Hematopoietic multipotent progenitor cell treated with erythropoietin and hydrocortisone succinate and interleukin-3 and kit ligand, for 4 days (in vitro differentiated cells): ENCODE data around the gene ZNF804B.
"Not testable (repeated sequence)": the region's sequence is repeated elsewhere in the genome, so short reads cannot be mapped to it uniquely, and the experiment has no call there.

ENCODE experiments used
- DNase-seq: peaks from one replicate; pipeline ENCODE4 v3.0.0-alpha.2; 2015

ZNF804B gene

DNA sequence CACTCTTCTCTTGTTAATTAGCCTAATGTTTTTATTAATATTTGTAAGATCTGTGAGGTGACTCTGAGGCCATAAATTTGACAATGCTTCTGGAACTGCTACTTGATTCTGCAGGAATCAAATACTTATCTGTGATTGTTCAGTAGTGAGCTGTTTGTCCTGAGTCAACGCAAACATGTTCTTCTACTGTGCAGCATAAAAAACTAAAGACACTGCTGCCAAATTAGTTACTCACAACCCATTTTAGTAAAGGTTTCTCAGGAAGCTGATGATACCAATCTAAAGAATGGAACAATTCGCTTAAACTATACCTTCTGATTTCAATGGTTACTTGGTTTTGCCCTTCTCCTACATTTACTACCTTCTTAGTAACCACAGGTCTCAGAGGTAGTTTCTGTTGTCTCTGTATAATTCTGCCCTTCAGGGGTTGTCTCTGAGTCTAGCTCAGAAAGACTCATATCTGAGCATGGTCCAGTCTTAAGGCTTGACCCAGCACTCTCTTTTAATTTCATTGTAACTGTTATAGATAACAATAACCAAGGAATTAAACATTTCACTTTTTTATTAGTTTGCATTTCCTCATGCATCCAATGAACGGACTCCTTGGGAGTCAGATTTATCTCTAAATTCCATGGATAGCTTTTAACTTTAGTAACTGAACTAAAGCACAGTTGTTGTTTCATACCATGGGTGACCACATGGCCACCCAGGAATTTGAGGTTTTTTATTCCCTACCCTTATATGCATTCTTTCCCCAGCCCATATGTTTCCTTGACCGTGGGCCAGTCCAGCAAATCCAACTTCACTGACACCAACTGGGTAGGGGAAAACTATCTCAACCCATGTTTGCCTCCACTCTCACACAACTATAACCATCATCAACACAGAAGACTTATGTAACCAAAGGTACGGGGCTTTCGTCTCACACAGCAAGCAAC lies 345.5 kb downstream of the ZNF804B start:
- DNase-seq = no peak

DNA sequence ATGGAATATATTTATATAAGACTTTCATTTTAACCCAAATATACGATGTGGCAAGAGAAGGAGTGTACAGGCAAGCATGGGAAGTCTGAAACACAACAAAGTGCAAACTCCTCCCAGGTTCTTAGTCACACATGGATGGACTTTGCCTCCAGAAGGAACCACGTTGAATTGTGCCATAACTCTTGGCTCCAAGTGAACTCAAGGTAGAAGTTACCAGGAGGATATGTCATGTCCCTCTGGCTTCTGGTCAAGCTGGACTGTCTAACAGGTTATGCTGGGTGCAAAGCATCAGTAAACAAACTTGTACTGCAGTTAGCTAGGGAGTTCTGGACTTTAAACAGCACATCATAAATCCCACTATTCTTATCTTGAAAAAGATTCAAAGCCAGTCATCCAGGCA lies 364.4 kb downstream of the ZNF804B start:
- DNase-seq = no peak

DNA sequence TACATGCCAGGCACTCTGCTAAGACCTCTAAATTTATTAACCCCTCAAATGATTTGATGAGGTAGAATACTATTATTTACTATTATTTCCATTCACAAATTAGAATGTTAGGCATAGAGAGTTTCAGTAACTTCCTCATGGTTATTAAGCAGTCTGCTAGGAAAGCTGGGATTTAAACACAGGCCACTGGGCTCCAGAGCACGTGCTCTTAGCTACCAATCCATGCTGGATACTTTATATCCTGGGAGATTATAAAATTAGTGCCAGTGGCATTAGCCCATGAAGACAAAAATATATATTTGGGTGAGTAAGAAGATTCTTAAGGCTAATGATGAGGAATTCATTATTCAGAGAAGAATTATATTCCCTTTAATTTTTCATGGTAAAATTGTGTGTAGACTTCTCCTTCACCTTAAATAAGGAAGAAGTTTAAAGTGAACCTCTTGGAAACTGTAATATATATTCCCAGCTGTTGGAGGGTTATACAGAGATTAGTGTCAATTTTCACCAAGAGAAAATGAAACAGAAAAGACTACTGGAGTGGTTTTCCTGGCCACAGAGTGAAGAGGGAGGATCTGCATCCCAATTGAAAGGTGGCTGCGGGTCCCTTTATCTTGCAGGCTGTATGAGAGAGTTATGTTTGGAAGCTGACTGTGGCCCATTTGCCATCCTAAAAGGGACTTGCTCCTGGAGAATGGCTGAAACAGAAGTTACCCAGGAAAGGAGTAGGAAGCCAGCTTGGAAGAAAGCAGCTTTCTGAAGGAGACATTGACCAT lies 370.3 kb downstream of the ZNF804B start:
- no peak for DNase-seq

DNA sequence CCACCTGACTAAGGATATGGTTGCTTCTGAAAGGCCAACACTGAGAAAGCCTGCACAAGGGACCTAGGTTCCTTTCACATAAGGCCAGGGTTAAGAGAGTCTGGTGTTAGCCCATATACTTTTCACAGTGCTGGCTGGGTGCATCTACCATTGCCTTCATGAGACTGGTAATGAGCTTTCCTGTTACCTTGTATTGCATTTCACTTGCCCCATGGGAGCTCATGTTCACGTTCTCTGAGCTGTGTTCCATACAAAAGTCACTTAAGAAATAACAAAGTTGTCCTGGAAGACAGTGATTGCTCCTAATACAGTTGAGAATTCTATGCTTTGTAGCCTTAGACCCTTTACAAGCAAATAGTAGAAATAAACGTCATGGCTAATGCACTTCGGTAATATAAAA lies 373.9 kb downstream of the ZNF804B start:
- DNase-seq = no peak

DNA sequence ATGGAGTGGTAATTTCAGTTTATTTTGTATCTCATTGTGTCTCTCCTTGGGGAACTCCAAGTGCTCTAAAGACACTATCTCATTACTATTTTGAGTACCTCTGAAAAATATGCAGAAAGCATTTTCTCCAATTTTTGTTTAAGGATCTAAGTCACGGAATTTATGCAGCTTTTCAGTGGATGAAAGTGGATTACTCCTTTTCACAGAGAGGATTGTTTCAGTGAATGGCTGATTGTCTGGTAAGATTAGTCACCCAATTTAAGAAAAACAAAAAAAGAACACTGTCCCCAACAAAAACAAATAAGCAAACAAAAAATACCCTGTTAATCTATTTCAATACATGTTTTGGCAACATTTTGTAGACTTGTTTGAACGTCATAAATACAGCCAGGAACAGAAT lies 374.3 kb downstream of the ZNF804B start:
- DNase-seq = no peak

DNA sequence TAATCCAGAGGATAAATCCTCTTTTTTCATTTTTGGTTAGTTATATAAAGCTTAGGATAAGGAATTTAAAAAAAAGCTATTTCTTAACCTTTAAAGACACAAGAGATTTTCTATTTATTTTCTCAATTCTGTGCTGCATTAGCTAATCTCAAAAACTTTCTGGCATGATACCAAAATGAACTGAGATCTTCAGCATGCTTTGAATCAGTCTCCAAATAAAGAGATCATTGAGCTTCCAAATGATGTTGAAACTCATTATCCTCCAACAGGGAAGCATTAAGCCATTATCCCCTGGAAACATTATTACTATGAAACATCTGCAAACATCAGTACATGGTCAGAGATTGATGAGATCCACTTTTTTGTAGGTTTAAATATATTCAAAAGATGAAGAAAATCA lies 386.3 kb downstream of the ZNF804B start:
- no peak for DNase-seq

DNA sequence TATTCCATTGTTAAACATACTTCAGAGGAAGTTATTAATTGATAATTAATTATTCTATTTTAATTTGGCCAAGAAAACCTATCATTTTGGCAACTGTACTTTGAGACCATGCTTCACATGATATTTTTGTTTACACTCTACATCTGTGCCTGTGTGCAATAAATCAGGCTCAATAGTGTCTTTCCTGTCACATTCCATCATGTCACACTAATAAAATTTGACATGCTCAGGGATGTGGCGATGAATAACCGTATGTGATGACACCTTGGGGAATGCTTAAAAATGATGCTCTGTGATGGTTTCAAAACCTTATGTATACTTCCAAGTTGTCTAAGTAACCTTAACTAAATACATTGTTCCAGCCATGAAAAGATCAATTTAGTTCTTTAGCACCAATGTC lies 400.6 kb downstream of the ZNF804B start:
- DNase-seq = no peak

DNA sequence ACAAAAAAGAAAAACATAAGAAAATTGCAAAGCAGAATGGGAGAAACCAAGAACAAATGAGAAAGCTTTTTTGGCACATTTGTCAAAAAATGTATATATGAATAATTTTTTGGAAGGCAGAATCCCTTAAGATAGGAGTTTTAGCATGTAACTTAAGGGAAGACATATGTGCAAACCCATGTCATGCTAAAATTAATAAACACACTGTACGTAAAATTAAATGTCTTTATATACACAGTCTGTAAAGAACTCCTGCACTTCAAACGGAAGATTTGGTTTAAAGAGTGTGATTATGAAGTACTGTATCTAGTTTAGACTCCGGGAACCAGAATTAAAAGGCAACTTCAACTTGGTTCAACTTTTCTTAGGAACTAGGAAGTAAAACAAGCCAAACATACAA lies 405.9 kb downstream of the ZNF804B start:
- DNase-seq = no peak

DNA sequence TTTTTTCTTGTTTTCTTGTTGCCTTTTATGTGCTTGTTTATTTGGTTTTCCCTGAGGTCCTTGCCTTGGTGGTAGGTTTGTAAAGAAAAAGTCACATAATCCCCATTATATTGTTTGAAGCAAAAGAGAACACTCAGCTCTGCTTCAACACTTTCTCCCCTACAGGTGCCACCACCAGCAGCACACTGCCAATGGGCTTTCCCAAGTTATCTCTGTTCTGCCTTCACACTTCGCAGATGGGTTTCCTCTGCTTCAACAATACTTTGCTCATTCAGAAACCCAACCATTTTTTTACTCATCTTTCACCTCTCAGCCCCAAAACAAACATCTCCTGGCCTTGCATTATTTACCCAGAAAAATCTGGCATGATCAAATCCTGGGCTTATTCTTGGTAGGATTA lies 411.1 kb downstream of the ZNF804B start:
- no peak for DNase-seq

DNA sequence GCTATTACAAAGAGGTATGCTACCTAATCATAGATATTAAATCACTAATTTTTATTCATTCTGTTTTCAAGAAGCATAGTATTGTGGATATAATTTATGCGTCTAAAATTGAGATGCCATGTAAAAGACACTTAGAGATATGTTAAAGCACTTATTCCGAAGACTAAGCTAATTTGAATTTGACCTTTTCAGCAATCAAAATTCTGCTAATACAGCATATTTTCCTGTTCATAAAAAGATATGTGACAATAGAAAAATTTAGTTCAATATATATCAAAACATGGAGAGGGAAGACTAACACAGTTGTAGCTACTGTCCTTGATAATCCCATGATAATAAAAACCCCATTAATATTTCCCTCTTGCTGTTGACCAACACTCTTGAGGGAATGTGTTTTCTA lies 422.6 kb downstream of the ZNF804B start:
- no peak for DNase-seq

DNA sequence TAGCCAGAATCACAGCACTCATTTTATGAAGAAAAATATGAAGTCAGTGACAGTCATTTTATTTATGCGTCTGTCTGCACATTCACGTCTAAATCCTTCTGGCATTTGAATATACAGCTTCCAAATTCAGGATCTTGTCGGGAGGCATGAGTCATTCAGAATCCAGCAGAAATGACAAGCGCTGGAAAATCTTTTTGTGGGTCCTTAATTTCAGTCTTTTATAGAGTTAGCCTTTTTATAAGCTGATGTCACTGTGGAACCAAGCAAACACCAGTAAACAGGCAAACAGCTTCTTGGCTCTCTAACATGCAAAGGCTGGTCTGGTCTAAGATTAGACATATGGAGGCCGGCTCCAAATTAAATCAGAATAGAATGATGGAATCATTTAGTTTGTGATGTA lies 424.2 kb downstream of the ZNF804B start:
- no peak for DNase-seq

DNA sequence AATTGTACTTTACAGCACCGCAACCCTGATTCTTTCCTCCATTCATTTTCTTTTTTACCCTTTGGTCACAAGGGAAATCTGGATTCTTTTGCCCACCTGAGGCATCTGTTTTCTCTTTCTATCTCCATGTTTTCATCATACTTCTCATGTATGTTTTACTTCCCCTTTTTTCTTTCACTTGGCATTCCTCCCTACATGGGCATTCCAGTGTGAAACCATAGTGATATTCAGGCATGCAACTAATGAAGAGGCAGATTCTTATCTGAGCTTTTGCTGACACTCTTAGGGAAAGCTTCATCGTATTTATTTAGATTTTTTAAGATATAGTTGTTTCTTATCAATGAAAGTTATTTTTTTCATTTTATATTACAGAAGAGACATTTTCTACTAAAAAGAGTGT lies 441.3 kb downstream of the ZNF804B start:
- DNase-seq = no peak

DNA sequence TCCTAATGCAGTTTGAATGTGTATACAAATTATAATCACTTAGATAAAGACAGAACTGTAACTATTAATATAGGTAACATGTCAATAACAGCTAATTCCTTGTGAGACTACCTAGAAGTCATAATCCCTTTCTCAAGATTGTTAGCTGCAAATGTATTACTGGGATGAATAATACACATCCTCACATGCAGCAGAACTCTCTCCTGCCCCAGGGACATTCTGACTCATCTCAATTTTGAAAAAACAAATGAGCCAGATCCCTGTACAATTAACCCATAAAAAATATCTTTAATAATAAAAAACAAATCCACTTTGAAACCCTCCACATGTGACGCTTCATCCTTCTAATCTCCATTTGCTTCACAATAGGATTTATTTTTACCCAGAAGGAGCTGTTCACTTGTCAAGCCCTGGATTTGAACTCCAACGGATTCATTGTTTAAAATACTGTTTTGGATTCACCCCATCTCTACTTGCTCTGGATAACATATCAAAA lies 464.4 kb downstream of the ZNF804B start:
- DNase-seq = no peak

DNA sequence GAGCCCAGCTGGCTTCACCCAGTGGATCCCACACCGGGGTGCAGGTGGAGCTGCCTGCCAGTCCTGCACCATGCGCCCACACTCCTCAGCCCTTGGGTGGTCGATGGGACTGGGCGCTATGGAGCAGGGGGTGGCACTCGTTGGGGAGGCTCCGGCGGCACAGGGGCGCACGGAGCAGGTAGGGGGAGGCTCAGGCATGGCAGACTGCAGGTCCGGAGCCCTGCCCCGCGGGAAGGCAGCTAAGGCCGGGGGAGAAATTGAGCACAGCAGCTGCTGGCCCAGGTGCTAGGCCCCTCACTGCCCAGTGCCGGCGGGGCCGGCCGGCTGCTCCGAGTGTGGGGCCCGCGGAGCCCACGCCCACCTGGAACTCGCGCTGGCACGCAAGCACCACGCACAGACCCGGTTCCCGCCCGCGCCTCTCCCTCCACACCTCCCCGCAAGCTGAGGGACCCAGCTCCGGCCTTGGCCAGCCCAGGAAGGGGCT lies 469.2 kb downstream of the ZNF804B start:
- DNase-seq = not testable (repeated sequence)

DNA sequence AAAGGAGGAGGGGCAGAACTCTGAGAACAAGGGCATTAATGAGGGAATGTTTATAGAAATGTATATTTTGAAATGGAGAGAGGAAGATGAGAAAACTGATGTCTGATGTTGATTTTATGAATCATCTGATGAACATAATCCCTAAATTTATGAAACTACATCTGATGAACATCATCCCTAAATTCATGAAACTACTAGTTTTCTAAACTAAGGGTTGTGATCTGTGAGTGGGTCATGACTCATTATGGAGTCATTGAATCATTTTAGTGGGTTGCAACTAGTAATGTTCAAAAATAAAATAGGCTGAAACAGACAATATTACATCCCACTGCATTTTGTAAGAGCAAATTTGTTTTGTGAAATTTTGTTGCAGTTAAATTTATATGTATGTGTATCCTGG lies 478.7 kb downstream of the ZNF804B start:
- no peak for DNase-seq

DNA sequence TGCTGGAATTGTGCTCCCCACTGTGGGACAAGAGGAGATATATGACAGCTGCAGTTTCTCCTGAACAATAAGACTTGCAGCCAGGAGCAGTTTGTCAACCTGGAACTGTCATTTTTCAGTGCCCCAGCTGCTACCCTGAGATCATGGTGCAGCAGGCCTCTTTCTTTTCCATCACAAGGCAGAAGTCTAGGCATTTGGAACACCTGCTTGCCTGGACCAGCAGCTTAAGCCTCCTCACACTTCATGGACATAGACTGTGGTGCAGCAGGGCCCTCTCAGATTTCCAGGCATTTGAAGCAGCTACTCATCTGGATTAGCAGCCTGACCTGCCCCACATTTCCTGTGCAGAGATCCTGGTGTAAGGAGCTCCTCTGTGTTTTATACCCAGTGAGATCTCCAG lies 486.7 kb downstream of the ZNF804B start:
- no peak for DNase-seq

DNA sequence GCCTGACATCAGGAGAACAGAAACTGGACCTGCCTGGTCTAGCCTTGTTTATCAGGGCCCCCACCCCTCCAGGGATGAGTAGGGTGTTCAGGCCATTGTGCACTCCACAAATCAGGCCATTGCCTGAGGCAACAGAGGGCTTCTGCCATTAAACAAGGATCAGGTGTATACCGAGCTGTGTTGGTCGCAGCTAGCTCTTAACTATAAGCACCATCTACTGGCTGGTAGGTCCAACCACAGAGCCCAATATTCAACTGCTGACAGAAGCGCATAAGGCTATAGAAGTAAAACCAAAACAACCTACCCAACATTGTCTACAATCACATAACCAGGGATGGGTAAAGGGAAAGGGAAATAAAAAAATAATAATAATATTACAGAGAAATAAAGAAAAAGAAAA lies 487.7 kb downstream of the ZNF804B start:
- no peak for DNase-seq

DNA sequence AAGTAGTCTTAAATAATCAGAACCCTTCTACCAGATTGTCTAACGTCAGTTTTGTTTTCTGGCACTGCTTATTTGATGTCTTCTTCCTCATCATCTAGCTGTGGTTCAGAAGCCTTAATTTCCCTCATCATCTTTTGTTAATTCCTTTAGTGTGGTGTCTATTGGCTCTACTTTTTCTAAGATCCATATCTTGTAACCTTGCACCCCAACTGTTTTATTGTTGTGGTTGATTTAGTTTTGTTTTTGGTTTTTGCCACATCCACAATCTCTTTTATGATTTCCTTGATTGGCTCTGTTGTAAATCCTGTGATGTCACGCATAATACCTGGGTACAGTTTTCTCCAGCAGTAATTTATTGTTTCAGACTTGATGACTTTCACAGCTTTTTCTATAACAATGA lies 499.6 kb downstream of the ZNF804B start:
- DNase-seq = no peak

DNA sequence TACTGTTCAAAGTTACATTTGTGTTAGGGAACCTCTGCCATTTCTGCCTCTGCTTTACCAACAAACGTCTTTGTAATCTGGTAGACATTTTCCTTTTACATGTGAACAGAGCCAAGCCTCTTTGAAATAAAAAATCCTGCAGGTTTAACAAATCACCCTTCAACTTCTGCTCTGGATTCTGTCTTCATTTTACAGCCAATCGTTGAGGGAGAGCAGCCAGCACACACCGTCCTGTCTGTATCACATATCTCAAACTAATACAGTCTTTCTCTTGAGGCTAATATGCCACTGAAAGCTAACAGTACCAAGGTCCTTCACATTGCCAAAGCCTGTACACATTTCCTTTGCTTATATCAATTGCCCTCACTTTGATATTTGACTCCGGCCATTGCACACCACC lies 504.6 kb downstream of the ZNF804B start:
- no peak for DNase-seq

DNA sequence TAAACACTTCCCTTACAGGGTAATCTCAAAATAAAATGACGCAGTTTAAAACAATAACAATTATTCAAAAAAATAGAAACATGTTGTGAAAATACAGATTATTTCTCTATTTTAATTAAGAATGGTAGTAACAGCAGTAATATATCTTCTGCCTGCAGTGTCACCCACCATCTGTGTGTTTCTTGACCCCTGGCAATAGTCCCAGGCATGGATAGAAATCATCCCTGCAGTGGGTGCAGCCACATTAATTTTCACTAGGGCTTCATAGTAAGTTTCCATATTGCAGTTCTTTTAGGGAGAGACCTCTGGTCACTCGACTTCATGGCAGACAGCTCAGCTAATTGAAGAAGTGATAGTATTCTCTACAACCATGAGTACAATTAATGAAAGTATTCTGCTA lies 506.1 kb downstream of the ZNF804B start:
- DNase-seq = no peak

DNA sequence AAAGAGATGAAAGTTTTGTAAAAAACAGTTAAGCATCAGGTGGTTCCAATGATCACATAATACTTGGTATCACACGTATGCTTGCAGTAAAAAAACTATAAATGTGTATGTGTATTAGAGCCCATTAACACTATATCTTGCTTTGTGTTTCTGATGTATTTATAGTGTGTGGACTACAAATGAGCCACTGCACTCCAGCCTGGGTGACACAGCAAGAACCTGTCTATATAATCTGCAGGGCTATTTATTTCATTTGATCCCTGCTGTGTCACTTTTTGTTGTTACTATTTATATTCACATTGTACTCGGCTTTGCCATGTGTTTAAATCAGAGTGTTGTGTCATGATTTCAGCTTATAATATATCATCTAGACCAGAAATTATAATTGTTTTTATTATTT lies 523.8 kb downstream of the ZNF804B start:
- DNase-seq = no peak

DNA sequence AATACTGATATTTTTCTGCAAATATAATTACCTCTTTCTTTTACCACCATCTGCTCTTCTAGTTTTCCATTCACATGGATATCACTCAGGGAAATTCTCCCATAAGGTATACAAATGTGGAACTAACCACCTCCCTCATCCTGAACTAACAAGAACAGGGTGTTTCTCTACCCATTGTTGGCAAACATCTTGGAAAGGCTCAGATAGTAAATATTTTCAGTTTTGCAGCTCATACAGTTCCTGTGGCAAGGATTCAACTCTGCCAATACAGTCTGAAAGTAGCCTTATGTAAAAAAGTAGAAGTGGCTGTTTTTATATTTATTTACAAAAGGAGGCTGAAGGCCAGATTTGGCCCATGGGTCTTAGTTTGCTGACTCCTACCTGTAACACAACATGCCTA lies 549.0 kb downstream of the ZNF804B start:
- DNase-seq = no peak

DNA sequence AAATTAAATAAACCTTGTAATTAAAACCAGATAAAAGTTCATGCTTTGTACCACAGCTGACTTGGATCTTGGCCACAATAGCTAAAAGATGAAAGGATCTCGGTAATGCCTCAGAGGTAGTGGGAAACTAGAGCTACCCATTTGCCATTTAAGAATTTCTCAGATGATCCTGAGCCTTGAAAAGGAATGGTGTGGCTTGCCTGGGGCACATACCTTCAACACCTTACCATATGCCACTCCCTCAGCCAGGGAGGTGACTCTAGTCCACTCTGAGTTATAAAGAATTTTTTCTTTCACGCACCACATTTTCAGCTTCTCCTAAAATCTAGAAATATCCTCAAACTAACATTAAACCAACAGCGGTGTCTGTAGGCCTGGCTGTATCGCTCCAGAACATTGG lies 552.4 kb downstream of the ZNF804B start:
- DNase-seq = no peak

DNA sequence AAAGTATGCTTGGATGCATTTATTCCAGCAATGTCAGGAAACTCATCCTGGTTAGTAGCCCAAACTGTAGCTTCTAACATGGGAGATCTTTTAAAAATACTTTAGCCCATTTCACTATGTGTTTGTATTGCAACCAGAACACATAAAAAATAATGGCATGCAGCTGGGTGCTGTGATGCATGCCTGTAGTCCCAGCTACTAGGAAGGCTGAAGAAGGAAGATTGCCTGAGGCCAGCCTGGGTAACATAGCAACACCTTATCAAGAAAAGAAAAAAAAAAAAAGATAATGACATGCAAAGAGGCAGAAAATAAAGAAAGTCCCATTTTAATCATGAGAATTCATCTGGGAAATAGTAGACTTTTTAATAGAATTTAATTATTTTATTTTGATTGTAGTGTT lies 553.1 kb downstream of the ZNF804B start:
- DNase-seq = no peak
